ENCODE results near the gene C4orf36.

DNA sequence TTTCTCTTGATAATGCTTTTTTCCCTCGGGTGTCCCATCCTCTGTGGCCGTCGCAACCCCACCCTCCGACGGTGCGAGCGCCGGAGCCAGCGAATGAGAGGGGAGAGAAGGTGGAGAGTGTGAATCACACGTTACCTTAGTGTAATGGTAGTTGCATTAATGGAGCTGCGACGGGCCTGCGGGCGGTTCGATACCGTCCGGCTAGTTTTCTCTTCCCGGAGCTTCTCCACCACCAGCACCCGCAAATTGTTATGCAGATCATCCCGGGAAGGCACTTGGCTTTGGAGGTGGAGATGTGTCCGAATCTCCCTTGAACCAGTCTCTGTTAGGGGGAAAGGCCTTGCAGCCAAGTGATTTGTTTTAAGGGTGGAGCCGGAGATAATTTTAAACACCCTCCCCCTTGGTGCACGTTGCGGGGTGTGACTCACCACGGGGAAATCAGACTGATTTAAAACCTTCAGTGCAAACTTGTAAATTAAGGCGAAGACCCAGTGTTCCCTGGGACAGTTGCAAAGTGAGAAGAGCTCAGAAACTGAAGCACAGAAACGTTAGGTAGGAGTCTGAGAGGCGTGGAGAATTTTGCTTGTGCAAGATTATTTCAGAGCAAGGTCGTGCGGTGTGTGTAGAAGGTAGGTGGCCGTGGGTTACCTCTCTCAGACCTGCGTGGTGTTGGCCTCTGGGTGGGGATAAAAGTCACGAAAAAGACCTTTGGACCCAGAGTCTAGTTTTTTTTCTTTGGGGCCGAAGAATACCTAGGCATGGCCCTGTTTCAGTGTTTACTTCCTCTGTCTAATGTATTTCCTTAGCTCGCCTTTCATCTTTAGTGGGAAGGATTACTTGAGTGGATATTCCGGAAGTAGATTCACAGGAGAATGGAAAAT lies 43.9 kb upstream of the C4orf36 start:
- TF ChIP-seq, protein P1, sequence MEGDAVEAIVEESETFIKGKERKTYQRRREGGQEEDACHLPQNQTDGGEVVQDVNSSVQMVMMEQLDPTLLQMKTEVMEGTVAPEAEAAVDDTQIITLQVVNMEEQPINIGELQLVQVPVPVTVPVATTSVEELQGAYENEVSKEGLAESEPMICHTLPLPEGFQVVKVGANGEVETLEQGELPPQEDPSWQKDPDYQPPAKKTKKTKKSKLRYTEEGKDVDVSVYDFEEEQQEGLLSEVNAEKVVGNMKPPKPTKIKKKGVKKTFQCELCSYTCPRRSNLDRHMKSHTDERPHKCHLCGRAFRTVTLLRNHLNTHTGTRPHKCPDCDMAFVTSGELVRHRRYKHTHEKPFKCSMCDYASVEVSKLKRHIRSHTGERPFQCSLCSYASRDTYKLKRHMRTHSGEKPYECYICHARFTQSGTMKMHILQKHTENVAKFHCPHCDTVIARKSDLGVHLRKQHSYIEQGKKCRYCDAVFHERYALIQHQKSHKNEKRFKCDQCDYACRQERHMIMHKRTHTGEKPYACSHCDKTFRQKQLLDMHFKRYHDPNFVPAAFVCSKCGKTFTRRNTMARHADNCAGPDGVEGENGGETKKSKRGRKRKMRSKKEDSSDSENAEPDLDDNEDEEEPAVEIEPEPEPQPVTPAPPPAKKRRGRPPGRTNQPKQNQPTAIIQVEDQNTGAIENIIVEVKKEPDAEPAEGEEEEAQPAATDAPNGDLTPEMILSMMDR (IDR thresholded peaks at IDR 0.05; ENCODE audit: low read depth, low read length), result no peak
- no peak for TF ChIP-seq POLR2A (IDR thresholded peaks at IDR 0.05; ENCODE audit: extremely low read depth, insufficient read length)
